CD4-positive, alpha-beta T cell treated with Interleukin-6 for 4 hours (primary cell): Measurements from ENCODE around the gene PRKAG2.

Experiments
- DNase-seq: peaks from one replicate; pipeline ENCODE4 v3.0.0-alpha.2; 2020; ENCODE audit warnings: mixed read lengths

The PRKAG2 gene

DNA sequence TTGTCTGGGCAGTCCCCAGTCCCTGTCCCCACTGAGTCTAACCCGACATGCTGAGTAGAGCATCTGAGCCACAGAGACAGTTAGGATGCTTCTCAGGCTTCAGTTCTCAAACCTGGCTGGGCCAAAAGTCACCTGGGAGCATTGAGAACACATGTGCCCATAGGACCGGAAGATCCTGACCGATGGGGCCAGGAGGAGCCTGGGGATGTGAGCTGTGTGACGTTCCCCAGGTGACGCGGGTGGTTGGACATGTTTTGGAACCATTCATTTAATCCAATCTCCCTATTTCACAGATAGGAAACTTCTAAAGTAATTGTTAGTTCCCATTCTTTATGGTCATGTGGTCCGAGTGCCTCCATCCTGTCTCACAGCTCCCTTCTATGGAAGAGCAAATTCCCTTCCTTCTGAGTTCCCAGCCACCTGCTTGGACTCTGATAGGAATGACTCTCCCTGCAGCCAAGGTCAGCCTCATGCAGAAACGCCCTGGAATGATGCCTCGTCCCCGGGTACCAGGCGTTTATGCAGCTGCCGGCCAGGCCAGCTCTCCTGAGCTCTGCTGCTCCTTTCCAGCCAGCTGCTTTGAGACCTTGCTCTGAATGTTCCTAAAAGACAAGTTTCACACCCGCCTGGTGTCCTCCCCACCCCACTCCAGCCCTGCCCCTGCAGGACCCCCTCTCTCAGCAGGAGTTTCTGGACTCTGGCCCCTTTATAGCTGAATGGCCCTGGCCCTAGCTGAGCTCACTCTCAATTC is 190.7 kb downstream of the PRKAG2 start:
- DNase-seq, result no peak

DNA sequence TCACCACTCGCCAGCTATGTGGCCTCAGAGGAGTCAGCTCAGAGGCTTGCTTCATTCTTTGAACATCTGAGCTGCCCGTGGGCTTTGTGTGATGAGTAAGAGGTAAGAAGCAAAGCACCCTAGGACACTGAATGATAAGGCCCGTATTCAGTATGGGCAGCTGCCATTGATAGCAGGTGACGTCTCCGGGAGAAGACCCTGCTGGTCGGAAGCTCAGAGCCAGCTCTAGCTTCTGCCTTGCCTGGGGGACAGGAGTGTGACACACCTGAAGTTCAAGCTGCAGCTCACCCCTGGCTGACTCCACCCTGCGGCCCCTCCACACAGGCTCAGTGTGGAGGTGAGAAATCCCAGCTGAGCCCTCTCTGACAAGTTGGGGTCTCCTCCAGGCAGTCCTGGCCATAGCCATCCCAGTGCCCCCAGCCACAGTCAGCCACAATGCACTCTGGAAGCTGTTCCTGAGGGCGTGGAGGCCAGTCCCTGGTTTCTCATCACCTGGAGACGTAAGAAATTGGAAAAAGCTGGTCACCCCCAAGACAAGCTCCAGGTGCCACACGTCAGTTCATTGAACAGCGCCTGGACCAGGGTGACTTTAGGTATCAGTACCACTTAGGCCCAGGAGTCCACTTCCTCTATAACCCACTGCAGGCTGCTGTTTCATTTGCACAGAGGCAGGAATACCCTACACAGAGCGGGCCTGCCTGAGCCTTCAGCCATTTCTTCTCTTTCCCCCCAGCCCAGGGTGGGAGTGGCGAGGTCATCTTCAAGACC is 192.3 kb downstream of the PRKAG2 start:
- no peak for DNase-seq

DNA sequence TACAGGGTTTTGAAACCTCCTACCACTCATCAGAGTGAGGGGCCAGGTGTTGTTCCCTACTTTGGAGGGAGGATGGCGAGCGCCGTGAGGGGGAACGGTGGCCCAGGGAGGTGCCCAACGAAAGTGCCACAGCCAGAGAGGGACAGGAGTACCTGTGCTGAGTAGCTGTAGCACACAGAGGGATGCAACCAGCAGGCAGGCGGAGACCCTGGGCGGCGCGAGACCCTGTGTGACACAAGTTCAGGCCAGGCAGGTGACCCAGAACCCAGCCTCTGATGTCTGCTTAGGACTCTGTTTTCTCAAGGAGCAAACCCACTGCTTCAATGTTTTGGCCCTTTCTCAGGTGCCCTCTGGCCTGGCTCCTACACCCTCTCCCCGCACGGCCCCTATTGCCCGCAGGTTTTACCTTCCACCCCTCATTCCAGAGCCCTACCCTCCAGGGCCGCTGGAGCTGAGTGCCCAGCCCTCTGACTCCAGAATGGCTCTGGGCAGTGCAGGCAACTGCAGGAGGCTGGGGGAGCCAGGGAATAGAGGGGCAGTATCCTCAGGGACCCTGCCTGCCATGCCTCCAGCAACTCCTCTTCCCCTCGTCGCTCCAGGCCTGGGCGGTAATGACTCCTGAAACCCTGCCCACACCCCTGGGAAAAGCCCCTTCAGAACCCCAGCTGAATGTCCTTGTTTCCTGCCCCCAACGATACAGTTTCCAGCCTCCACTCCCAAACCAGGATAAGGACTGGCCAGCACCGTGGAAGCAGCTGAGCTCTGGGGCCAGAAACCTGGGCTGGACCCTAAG is 193.1 kb downstream of the PRKAG2 start:
- no peak for DNase-seq

DNA sequence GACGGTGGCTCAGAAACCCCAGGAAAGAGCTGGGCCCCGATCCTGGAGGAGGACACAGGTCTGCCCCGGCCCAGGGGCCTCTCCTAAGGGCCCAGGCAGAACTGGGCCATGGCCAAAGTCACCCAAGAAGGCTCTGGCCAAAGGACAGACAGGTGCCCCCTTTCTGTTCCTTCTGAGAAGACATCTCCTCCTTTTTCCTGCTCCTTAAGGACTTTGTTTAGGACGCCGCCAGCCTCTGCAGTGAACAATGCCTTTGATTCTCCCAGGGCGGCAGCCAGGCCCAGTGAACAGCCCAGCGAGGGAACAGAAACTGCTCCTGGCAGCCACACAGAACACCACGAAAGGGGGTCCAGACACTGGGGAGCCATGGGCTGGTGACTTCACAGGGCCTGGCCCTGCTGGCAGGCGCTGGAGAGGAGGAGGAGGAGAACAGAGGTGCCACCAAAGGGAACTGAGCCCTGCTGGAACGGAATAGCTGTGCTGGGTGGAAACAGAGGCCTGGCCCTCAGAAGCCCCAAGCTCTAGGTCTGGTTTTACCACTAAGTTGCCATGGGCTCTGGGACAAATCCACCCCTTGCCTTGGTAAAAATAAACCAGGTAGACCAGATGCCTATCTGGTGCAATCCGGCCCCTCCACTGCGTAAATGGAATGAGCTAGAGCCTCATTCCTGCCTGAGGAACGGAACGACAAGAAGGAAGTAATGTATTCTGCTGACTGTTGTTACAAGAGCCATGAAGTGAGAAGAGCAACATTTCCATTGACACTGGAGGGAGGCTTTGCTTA is 193.9 kb downstream of the PRKAG2 start:
- DNase-seq, result no peak

DNA sequence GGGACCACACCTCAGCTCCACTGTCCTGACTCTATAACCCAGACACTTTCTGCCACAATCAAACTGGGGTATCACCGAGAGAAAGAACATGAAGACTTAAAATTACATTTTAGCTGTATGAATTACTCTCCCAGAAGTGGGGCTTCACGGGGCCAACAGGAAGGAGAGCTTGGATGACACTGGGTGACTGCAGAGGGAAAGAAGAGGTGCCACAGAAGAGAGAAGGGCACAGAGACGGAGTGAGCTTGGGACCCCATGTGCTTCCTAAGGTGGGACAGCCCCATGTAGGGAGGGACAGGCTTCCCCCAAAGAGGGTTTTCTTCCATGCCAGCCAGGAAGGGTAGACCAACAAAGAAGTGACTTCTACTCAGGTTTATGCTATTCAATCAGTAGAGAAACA is 195.2 kb downstream of the PRKAG2 start:
- no peak for DNase-seq

DNA sequence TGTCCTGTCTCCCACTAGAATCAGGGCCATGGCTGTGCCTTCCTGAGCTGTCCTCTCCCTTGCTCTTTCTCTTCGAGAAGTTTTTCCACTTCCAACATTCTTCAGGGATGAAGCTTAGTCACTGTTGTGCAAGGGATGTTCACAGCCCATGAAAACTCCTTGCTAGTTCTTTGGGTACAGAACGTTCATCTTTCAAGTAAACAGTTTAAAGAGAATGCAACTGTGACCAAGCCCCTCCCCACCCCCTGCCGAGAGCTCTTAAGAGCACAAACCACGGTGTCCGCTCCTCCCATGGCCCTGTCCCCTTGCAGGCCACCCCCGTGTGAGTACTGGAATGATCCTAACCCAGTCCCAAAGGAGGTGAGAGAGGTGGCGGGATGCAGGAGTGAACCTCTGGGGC is 196.1 kb downstream of the PRKAG2 start:
- no peak for DNase-seq

DNA sequence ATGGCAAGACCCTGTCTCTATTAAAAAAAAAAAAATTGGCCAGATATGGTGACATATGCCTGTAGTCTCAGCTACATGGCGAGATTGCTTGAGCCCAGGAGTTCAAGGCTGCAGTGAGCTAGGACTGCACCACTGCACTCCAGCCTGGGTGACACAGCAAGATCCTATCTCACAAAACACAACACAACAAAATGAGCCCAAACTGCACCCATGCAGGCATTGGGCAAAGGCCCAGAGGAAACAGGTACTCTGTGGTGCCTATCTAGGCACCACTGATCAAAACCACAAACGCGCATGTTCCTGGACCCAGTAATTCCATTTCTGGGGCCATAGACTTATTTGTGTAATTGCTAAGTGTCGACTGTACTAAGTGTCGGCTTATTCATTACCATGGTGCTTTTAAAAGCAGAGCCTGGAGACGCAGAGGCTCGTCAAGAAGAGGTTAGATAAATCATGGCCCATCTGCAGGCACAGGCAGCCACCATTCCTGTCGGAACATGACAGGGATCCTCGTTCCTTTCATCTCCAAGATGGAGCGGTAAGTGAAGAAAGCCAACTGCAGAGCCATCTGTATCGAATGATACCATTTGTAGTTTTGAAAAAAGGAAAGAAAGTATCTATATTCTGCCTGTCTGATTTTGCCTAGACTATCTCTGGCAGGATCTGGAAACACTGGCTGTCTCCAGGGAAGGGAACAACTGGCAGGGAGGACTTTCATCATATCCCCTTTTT is 196.9 kb downstream of the PRKAG2 start:
- no peak for DNase-seq

DNA sequence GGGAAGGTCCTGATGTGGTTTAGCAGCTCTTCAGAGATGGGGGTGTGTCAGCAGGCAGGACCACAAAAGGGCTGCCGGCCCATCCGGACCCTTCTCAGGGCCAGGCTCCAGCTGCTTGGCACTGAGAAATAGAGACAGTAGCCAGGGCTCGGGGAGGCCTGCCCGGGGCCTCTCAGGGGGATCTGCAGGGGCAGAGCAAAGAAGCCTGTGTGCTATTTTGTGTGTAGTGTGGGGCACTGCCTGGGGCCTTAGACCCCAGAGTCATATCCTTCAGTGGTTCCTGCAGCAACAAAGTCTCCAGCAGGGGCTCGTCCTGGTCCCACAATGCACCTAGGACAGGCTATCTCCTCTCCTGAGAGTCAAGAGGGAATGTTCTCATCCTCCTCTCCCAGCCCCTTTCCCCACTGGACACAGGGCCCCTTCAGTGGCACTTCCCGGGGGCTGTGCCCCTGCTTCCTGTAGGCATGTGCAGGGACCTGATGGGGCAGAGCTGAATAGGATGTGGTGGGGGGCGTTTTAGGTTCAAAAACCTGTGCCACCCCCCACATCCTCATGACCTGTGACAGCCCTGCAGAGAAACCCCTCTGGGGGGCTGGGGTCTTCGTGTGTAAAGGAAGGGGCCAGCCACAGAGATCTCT is 197.7 kb downstream of the PRKAG2 start:
- no peak for DNase-seq

DNA sequence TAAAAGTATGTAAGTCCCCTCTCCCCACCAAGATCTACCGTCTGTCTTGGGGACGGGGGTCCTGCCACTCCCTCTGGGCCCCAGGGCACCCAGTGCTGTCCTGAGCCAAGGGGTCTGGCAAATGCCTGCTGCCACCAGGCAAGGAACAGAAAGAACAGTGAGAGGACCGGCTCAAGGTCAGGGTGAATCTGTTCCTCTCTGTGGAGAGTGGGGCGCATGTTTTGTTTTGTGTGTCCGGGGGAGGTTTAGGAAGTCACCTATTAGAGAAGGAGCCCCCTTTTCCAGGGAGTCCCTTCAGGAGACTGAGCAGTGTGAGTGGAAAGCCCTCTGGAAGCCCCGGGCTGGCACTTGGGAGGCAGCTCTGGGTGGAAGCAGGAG is 198.7 kb downstream of the PRKAG2 start:
- no peak for DNase-seq

DNA sequence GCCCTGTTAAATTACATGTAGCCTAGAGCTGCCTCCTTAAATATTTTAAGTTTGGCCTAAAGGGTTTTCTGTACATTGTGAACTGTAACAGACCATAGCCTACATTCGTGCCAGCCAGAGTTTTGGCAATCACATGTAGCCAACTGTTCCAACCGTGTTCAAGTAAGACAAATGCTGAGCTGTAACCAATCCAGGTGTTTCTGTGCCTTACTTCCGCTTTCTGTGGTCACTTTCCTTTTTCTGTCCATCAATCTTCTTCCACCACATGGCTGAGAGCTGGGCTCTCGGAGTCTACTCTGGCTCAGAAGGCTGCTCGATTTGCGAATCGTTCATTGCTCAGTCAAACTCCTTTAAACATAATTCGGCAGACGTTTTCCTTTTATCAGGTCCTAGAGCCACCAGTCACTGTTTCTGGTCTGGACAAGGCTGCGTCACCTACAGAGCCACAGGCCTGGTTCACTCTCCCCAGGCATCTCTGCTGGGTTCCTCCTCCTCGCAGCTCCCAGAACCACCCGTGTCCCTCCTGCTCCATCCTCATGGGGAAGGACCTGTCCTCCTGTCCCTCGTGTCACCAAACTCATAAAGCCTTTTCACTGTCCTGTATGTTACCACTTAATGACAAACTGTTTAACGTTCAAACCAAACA is 199.2 kb downstream of the PRKAG2 start:
- DNase-seq, result no peak

DNA sequence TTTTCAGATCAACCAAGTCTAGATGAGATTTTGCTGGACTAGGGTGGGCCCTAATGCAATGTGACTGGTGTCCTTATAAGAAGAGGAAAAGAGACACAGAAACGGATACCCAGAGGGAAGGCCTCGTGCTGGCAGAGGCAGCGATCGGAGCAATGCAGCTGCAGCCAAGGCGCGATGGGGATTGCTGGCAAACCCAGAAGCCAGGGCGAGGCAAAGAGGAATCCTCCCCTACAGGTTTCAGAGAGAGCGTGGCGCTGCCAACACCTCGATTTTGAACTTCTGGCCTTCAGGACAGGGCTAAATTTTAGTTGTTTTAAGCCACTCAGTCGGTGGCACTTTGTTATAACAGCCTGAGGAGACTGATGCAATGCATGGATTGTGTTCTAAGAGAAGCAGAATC is 200.2 kb downstream of the PRKAG2 start:
- DNase-seq, result no peak

DNA sequence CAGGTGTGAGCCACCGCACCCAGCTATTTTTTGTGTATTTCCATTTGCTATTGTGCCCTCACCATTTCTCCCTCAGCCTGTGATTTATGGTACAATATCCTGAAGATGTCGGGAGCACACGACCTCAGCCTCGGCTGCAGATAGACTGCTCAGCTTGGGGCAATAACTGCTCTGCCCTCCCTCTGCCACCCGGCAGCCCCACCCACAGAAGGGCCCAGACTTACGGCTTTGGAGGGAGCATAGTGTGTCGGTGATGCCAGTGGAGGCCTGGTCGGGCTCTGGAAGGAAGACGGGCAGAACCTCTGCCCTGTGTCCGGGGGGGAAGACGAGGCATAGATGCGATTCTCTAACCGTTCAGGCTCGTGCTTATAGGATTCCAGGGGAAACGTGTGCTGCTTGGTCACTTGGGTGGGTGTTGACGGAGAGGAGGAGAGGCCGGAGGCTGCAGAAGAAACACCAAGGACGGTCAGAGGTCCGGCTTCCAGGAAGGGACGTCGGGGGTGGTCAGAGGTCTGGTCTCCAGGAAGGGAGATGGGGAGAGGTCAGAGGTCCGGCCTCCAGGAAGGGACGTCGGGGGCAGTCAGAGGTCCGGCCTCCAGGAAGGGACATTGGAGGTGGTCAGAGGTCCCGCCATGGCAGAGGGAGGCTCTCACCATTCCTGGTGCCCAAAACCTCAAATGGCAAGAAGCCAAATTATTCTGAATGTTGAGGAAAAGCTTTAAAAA is 201.6 kb downstream of the PRKAG2 start:
- no peak for DNase-seq

DNA sequence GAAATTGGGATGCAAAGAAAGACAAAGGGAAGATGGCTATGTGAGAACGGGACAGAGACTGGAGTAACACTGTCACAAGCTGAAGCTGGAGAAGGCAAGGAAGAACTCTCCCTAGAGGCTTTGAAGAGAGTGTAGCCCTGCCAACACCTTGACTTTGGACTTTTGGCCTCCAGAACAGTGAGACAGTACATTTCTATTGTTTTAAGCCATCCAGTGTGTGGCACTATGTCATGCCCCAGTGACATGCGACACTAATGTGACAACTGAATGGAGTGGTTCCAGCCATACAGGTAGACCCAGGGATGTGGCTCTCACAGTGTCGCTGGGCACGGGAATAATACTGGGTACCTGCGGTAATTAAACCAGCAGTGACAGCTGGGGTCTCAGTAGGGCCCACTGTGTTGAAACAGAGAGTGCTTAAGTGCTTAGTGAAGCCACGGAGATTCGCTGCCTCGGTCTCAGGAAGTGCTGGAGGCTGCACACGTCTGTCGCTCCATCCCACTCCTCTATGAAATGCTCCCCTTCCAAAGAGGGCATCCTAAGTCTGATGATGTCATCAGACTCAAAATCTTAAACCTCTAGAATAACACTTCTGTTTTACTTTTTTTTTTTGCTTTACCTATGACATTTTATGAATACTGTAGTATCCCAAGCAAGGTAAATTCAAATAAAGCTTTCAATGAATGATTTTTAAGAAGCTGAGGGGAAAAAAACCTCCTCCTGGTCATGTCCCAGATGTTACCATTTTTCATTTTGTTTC is 202.6 kb downstream of the PRKAG2 start:
- DNase-seq, result no peak

DNA sequence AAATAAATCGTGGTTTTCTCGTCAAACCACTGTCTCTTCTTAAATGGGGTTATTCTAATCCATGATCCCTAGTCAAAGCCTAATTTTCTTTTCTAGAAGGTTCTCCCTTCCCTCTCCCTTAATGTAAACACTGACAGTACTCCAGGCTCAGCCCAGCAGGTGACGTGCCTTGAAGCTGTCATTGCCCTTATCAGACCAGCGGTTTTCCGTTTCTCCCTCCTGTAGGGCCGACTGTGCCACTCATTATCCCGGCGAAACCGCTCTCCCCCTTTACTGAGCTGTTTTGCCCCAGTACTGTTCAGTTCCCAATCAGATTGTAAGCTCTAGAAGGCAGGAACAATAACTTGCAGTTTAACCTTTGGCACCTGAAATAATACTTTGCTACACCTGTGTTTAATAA is 203.7 kb downstream of the PRKAG2 start:
- no peak for DNase-seq

DNA sequence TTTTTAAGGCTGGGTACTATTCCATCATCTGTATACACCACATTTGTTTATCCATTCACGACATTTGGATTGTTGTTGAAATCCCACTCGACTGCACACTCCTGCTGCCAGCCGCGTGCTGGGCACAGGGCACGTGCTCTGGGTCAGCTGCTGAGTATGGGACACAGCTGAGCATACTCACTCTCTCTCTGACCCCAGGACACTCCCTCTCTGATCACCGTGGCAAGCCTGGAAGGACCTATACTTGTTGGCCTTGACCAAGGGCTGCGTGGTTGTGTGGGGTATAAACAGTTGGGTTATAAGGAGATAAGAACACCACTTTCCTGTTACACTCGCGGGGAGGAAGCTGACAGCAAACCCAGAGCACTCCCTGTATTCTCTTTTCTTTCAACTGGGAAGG is 204.2 kb downstream of the PRKAG2 start:
- no peak for DNase-seq

DNA sequence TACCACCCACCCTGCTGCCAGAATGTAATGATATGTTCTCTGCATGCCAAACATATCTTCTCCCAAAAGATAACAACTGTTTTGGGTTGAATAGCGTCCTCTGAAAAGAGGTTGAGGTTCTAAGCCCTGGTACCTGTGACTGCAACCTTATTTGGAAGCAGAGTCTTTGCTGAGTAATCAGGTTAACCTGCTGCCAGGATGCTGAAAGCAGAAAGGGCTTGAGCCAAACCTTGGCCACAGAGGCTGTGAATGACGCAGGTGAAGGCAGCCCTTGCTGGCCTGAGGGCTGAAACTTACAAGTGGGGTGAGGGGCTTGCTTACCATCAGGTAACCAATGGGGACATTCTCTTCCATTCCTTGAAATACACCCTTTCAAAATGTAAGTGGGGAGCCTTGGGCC is 205.4 kb downstream of the PRKAG2 start:
- no peak for DNase-seq

DNA sequence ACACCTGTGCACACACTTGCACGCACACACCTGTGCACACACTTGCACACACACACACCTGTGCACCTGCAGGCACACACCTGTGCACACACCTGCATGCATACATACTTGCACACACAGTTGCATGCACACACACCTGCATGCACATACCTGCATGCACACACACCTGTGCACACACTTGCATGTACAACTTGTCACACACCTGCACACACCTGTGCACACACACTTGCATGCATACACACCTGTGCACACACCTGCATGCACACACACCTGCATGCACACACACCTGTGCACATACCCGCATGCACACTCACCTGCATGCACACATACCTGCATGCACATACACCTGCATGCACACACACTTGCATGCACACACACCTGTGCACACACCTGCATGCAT is 207.2 kb downstream of the PRKAG2 start:
- no peak for DNase-seq

DNA sequence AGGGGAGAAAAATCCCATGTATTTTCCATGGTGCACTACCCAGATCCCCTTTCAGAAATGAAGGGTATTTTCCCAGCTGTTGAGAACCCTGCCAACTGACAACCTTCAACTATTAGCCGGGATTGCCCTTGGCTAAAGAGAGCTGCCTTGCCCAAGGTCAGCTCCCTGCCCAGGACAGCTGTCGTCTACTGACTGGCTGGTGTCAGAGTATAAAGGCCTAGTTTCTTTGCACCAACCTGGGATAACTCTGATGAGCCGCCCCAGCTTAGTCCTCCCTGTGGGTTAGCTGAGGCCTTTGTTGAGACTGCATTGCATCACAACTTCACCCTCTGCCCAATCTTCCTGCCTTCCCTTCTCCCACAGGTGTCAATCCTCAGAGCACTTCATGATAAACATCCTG is 210.0 kb downstream of the PRKAG2 start:
- DNase-seq, result no peak

DNA sequence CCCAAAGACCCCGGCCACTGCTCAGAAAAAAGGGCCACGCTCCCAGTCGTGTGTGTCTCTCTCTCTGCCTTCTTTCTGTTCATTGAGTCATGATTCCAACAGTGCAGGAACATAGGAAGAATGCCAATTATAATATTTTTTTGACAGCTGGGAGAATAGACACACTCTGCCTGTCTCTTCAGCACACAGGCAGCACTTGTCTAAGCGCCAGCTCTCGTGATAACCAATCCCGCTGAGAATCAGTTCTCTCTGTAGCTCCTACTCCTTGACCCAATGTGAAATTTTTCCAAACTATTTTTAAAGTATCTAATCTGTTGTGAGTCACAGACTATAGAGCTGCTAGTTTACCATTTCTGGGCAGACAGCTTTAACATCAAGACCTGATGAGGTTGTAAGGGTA is 211.5 kb downstream of the PRKAG2 start:
- DNase-seq, result no peak

DNA sequence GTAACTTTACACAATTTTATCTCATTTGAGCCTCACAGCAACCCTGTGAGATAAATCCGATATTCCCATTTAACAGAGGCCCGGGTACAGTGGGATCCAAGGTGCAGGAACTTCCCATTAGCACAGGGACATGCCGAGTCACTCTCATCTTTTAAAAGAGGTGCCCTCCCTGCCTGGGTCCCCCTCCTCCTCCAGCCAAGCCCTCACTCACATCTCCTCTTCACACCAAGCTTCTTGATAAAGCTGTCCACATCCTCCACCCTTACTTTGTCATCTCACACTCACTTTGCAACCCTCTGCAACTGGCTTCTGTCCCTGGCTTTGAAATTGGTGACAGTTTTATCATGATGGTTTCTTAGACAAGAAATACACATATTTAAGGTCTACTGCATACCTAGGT is 212.6 kb downstream of the PRKAG2 start:
- no peak for DNase-seq
